ENCODE measurements around the gene MYT1.

Gene MYT1

GRCh38 chr20:64155258-64156135 is 8.8 kb upstream of the MYT1 start:
- DNase-seq: no peak

- DNase-seq: no peak
These were observed 7.9 kb upstream of the MYT1 start for GRCh38 chr20:64156136-64156885.

GRCh38 chr20:64156886-64157875 is 7.1 kb upstream of the MYT1 start:
- no peak for DNase-seq

- DNase-seq: no peak
These were observed 6.4 kb upstream of the MYT1 start for GRCh38 chr20:64157878-64158277.

- DNase-seq: no peak
These were observed 5.6 kb upstream of the MYT1 start for GRCh38 chr20:64158346-64159285.

GRCh38 chr20:64159286-64159680 is 5.0 kb upstream of the MYT1 start:
- DNase-seq: no peak

GRCh38 chr20:64159711-64160110 is 4.5 kb upstream of the MYT1 start:
- no peak for DNase-seq

GRCh38 chr20:64160118-64160517 is 4.1 kb upstream of the MYT1 start:
- no peak for DNase-seq

- no peak for DNase-seq
These were observed 3.5 kb upstream of the MYT1 start for GRCh38 chr20:64160526-64161355.

- no peak for DNase-seq
These were observed 2.7 kb upstream of the MYT1 start for GRCh38 chr20:64161356-64162238.

- no peak for DNase-seq
These were observed 1.9 kb upstream of the MYT1 start for GRCh38 chr20:64162239-64162910.

- DNase-seq: no peak
These were observed 503 bp upstream of the MYT1 start for GRCh38 chr20:64163776-64164122.

- DNase-seq: no peak
These were observed 1.8 kb downstream of the MYT1 start for GRCh38 chr20:64165866-64166600.

GRCh38 chr20:64166721-64167615 is 2.7 kb downstream of the MYT1 start:
- DNase-seq: no peak

- DNase-seq: no peak
These were observed 3.4 kb downstream of the MYT1 start for GRCh38 chr20:64167676-64168075.

- no peak for DNase-seq
These were observed 4.3 kb downstream of the MYT1 start for GRCh38 chr20:64168381-64169090.

- DNase-seq: no peak
These were observed 4.9 kb downstream of the MYT1 start for GRCh38 chr20:64169091-64169560.

Measured in NCI-H1105 (cell line).